Epithelial cell of proximal tubule (primary cell): ENCODE results near the gene SCN7A. TPM values are rescaled to one million over a fixed set of nuclear protein-coding genes. Genes with fewer than 3 reads are reported as not detected.

Source experiments
- DNase-seq: peaks from one replicate; pipeline ENCODE4 v3.0.0-alpha.2; 2011; ENCODE audit warnings: low read depth
- H3K4me3 ChIP-seq: 2 replicates; pipeline ENCODE4 v1.5.1; 2011; ENCODE audit warnings: low read depth, mild to moderate bottlenecking, low read length
- total RNA-seq: library from RNA; depleted of rRNA; stranded (reverse); fragments of >200 nt; gene quantifications from 2 replicates; pipeline ENCODE4 v1.2.3, GENCODE V29; 2015
- TF ChIP-seq, protein P1 (sequence below): conservative IDR thresholded peaks from 2 replicates; pipeline ENCODE4 v1.5.1; 2012; ENCODE audit warnings: low read depth, mild to moderate bottlenecking, low read length

The SCN7A gene
- total RNA-seq, 1 donor from 2014 or later, result 1.3 TPM

DNA sequence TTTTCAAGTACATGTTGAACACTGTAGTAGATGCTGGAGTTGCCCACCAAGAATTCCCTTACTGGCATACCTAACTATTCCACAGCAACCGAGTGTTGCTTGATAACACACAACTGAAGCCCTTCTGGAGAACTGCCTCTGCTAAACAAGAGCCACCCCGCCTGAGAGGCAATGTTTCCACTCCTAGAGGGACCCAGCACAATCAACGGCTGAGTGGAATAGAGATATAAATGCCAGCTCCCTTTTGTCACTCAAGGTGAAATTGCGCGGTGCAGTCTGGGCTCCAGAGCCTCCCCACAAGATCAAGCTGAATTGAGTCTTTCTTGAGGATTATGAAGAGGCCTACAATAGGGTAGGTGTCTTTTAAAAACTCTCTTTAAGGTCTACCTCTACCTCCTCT, 69.2 kb downstream of the SCN7A start:
- no peak overlapping the region for H3K4me3 ChIP-seq
- no peak for DNase-seq
- TF ChIP-seq, protein P1, sequence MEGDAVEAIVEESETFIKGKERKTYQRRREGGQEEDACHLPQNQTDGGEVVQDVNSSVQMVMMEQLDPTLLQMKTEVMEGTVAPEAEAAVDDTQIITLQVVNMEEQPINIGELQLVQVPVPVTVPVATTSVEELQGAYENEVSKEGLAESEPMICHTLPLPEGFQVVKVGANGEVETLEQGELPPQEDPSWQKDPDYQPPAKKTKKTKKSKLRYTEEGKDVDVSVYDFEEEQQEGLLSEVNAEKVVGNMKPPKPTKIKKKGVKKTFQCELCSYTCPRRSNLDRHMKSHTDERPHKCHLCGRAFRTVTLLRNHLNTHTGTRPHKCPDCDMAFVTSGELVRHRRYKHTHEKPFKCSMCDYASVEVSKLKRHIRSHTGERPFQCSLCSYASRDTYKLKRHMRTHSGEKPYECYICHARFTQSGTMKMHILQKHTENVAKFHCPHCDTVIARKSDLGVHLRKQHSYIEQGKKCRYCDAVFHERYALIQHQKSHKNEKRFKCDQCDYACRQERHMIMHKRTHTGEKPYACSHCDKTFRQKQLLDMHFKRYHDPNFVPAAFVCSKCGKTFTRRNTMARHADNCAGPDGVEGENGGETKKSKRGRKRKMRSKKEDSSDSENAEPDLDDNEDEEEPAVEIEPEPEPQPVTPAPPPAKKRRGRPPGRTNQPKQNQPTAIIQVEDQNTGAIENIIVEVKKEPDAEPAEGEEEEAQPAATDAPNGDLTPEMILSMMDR, result no peak

- TF ChIP-seq, protein P1, result peak; percentile 63
- no peak for DNase-seq
- no peak overlapping the region for H3K4me3 ChIP-seq
These were observed 74.5 kb downstream of the SCN7A start for GRCh38 chr2:166419616-166419934.

- H3K4me3 ChIP-seq, result no peak overlapping the region
- no peak for DNase-seq
- TF ChIP-seq, protein P1, result no peak
These were observed 75.0 kb downstream of the SCN7A start for GRCh38 chr2:166418853-166419615.

DNA sequence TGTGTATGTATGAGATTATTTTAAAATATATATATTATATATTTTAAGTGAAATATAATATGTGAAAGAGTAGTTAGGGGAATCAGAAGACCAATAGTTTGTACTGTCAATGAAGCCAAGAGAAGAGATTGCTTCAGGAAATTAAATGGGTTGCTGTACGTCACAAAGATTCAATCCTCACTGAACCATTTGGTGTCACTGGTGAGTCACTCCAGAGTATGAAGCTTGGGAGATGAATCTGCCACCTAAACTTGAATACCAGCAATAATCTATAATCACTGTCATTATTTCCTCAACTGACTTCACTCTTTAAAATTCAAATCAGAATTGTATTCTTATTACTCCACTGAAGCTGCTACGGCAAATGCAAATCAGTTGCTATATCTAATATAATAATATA, 76.4 kb downstream of the SCN7A start:
- no peak for DNase-seq
- no peak overlapping the region for H3K4me3 ChIP-seq
- TF ChIP-seq, protein P1, result peak; percentile 23

DNA sequence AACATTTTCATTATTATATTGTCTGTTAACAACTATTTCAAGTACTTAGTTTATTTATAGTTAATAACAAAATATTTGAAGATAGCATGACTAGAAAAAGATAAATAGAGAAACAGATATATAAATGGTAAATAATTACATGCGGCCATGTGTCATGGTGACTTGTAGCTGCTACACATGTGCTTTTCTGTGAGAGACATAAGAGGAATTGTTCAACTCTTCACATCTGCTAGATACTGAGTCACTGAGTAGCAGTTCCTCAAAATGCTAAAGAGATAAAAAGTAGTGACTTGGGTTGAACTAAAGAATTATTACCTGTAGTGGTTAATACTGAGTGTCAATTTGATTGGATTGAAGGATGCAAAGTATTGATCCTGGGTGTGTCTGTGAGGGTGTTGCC, 80.8 kb downstream of the SCN7A start:
- no peak overlapping the region for H3K4me3 ChIP-seq
- TF ChIP-seq, protein P1, result no peak
- no peak for DNase-seq

GRCh38 chr2:166411473-166412230, 82.4 kb downstream of the SCN7A start:
- DNase-seq, result no peak
- no peak overlapping the region for H3K4me3 ChIP-seq

More at GRCh38 chr2:166411473-166412230, 82.4 kb downstream of the SCN7A start:
- TF ChIP-seq, protein P1, result no peak
